Liver (tissue), 9 donors: ENCODE data around the gene DLGAP4. TPM values are rescaled to one million over a fixed set of nuclear protein-coding genes. Genes with fewer than 3 reads are reported as not detected.

Experiments used
- DNase-seq: peaks from one replicate; pipeline ENCODE4 v3.0.0-alpha.2; 2017; ENCODE audit warnings: low spot score
- H3K27ac ChIP-seq, 2 donors: one replicate each; pipeline ENCODE4 v1.7.0; 2013; ENCODE audit warnings: inconsistent platforms in 2 of 2, low read length in 2 of 2, control low read depth in 1 of 2, low read depth in 1 of 2, mild to moderate bottlenecking in 1 of 2
- H3K27me3 ChIP-seq, 4 donors: one replicate each; pipeline versions ENCODE4 v1.6.1 to v1.7.0; 2013; ENCODE audit warnings: low read length in 3 of 4, inconsistent platforms in 1 of 4, mild to moderate bottlenecking in 1 of 4, moderate library complexity in 1 of 4; ENCODE audit not compliant: control insufficient read depth in 4 of 4, insufficient read depth in 4 of 4
- H3K36me3 ChIP-seq, 4 donors: one replicate each; pipeline versions ENCODE4 v1.6.1 to v1.7.0; 2013; ENCODE audit warnings: low read length in 3 of 4, mild to moderate bottlenecking in 3 of 4, low read depth in 1 of 4, moderate library complexity in 1 of 4; ENCODE audit not compliant: control insufficient read depth in 4 of 4, insufficient read depth in 3 of 4
- H3K4me1 ChIP-seq, 4 donors: one replicate each; pipeline versions ENCODE4 v1.6.1 to v1.7.0; 2013; ENCODE audit warnings: low read length in 3 of 4, mild to moderate bottlenecking in 3 of 4, moderate library complexity in 1 of 4; ENCODE audit not compliant: control insufficient read depth in 4 of 4, insufficient read depth in 4 of 4
- H3K4me3 ChIP-seq, 3 donors: one replicate each; pipeline versions ENCODE4 v1.6.1 to v1.7.0; 2013; ENCODE audit warnings: low read length in 3 of 3, control low read depth in 1 of 3, low read depth in 1 of 3, mild to moderate bottlenecking in 1 of 3
- H3K9ac ChIP-seq, 2 donors: one replicate each; pipeline ENCODE4 v1.7.0; 2013; ENCODE audit warnings: low read length in 2 of 2, mild to moderate bottlenecking in 2 of 2, moderate library complexity in 2 of 2, control low read depth in 1 of 2, low read depth in 1 of 2
- H3K9me3 ChIP-seq, 4 donors: one replicate each; pipeline versions ENCODE4 v1.6.1 to v1.7.0; 2013; ENCODE audit warnings: low read length in 3 of 4; ENCODE audit not compliant: control insufficient read depth in 4 of 4
- CTCF ChIP-seq: fragments of 150-350 bp; IDR thresholded peaks from 2 replicates; pipeline ENCODE4 v1.5.1; 2017; ENCODE audit warnings: improper control_type of control experiment, low read depth, low read length; ENCODE audit not compliant: missing input control
- EGR1 ChIP-seq, 2 donors: IDR thresholded peaks; 2 replicates each; pipeline ENCODE4 v1.6.1; 2016 to 2018; ENCODE audit warnings: antibody characterized with exemption in 2 of 2, low read depth in 2 of 2
- FOXA1 ChIP-seq: IDR thresholded peaks from 2 replicates; pipeline ENCODE4 v1.6.1; 2016; ENCODE audit warnings: antibody characterized with exemption
- FOXA2 ChIP-seq: IDR thresholded peaks from 2 replicates; pipeline ENCODE4 v1.6.1; 2016; ENCODE audit warnings: antibody characterized with exemption
- GABPA ChIP-seq, 2 donors: IDR thresholded peaks in 1 of 2; conservative IDR thresholded peaks in 1 of 2; 2 replicates each; pipeline ENCODE4 v1.6.1; 2016; ENCODE audit warnings: antibody characterized with exemption in 2 of 2, mild to moderate bottlenecking in 1 of 2, moderate library complexity in 1 of 2
- HNF4A ChIP-seq, 2 donors: conservative IDR thresholded peaks; 2 replicates each; pipeline ENCODE4 v1.6.1; 2016; ENCODE audit warnings: antibody characterized with exemption in 2 of 2, mild to moderate bottlenecking in 2 of 2
- HNF4G ChIP-seq: IDR thresholded peaks from 2 replicates; pipeline ENCODE4 v1.6.1; 2016; ENCODE audit warnings: antibody characterized with exemption
- RAD21 ChIP-seq, 2 donors: IDR thresholded peaks; 2 replicates each; pipeline ENCODE4 v1.6.1; 2016; ENCODE audit warnings: antibody characterized with exemption in 2 of 2, mild to moderate bottlenecking in 2 of 2
- REST ChIP-seq: IDR thresholded peaks from 2 replicates; pipeline ENCODE4 v1.6.1; 2016; ENCODE audit warnings: antibody characterized with exemption, mild to moderate bottlenecking
- RXRA ChIP-seq, 2 donors: IDR thresholded peaks; 2 replicates each; pipeline ENCODE4 v1.6.1; 2017 to 2018; ENCODE audit warnings: antibody characterized with exemption in 2 of 2, mild to moderate bottlenecking in 1 of 2
- SP1 ChIP-seq: IDR thresholded peaks from 2 replicates; pipeline ENCODE4 v1.6.1; 2018; ENCODE audit warnings: antibody characterized with exemption, mild to moderate bottlenecking
- TAF1 ChIP-seq: conservative IDR thresholded peaks from 2 replicates; pipeline ENCODE4 v1.6.1; 2016; ENCODE audit warnings: antibody characterized with exemption, mild to moderate bottlenecking
- YY1 ChIP-seq: IDR thresholded peaks from 2 replicates; pipeline ENCODE4 v1.6.1; 2016; ENCODE audit warnings: antibody characterized with exemption, mild to moderate bottlenecking
- ZBTB33 ChIP-seq: IDR thresholded peaks from 2 replicates; pipeline ENCODE4 v1.6.1; 2016; ENCODE audit warnings: antibody characterized with exemption
- WGBS: extraction: QIAGEN DNeasy Blood & Tissue Kit; methylation state at CpG from one replicate; pipeline ENCODE4 v1.1.7; 2013; 5-methylcytosine and 5-hydroxymethylcytosine counted together
- polyA plus RNA-seq, 2 donors: library from polyadenylated mRNA; stranded (reverse) in 1 of 2; unstranded in 1 of 2; fragments of 200-250 nt in 1 of 2; fragments of >200 nt in 1 of 2; fragmentation: Nextera tagmentation in 1 of 2; extraction: Ambion mirVana in 1 of 2; gene quantifications; one replicate each; pipeline versions ENCODE4 v1.2.1 to v1.2.3, GENCODE V29; 2013 to 2015
- total RNA-seq, 2 donors: library from RNA; depleted of rRNA; stranded (reverse); fragments of >200 nt; gene quantifications; one replicate each; pipeline ENCODE4 v1.2.3, GENCODE V29; 2014
- TF ChIP-seq, protein P1 (sequence below): IDR thresholded peaks from 2 replicates; pipeline ENCODE4 v1.6.1; 2016; ENCODE audit warnings: antibody characterized with exemption
- TF ChIP-seq, protein P2 (sequence below): IDR thresholded peaks from 2 replicates; pipeline ENCODE4 v1.6.1; 2016; ENCODE audit warnings: antibody characterized with exemption
- donor health status: healthy.
- donor health status: healthy.
- donor health status: healthy.
- donor health status: healthy.
- donor health status: healthy.

The DLGAP4 gene
- total and polyA plus RNA-seq, 4 donors, result 2.9 to 18.7 (median 11.2) TPM

DNA sequence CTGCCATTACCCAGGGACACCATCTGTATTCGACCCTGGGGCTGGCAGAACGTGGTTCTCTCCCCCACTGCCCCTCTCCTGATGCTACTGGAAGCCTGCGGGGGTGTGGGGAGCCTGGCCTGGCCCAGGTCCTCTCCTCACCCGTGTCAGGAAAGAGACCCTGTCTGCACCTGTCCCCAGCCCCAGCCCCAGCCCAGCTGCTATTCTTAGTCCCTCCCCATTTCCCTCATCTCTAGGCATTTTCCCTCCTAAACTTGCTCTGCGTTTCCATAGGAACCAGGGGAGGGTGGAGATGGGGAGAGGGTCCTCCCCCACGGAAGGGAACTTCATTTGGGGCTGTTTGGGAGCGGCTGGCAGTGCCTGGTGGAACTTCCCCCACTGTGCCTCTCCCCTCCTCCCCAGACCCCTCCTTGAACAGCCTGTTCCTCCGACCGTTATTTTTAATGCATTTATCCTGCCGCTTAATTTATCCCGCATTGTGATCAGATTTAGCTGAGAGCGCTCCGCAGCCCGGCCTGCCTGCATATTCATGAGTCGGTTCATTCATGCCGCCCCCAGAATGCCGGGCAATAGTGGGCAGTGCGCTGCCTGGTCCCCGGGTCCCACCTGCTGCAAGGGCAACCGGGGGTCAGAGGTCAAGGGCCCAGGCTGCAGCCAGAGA, 31.8 kb upstream of the DLGAP4 start:
- TF ChIP-seq, protein P1, sequence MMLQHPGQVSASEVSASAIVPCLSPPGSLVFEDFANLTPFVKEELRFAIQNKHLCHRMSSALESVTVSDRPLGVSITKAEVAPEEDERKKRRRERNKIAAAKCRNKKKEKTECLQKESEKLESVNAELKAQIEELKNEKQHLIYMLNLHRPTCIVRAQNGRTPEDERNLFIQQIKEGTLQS, result no peak
- TF ChIP-seq YY1 (no peak), FOXA1 (no peak), GABPA (IDR thresholded peaks at IDR 0.05 in 1 of 2, conservative IDR thresholded peaks at IDR 0.05 in 1 of 2) (no peak), HNF4G (no peak), HNF4A (conservative IDR thresholded peaks at IDR 0.05) (no peak), CTCF (no peak), SP1 (no peak), REST (no peak), FOXA2 (no peak), RXRA (IDR thresholded peaks at IDR 0.05) (no peak), ZBTB33 (no peak), RAD21 (IDR thresholded peaks at IDR 0.05) (no peak), TAF1 (no peak), EGR1 (IDR thresholded peaks at IDR 0.05; ENCODE audit: low read depth in 2 of 2) (no peak)
- TF ChIP-seq, protein P2, sequence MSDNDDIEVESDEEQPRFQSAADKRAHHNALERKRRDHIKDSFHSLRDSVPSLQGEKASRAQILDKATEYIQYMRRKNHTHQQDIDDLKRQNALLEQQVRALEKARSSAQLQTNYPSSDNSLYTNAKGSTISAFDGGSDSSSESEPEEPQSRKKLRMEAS, result no peak
- peaks cover 0 to 3% (median 0%) of the 10 kb centered on the region in 4 donors for H3K27me3 ChIP-seq
- no peaks in the 10 kb centered on the region for H3K9me3 ChIP-seq
- H3K9ac ChIP-seq, result no peak overlapping the region
- H3K4me1 ChIP-seq, result no peaks in the 10 kb centered on the region
- H3K4me3 ChIP-seq, result no peak overlapping the region
- WGBS, result 54% methylated on average over 20 of the region's 20 CpGs
- no peaks in the 10 kb centered on the region for H3K36me3 ChIP-seq
- H3K27ac ChIP-seq, result no peak overlapping the region
- no peak for DNase-seq
